Uterus (tissue), 4 donors: ENCODE results near the gene DRC7. TPM values are rescaled to one million over a fixed set of nuclear protein-coding genes. Genes with fewer than 3 reads are reported as not detected.

Experiments
- DNase-seq, 2 donors: peaks; one replicate each; pipeline ENCODE4 v3.0.0-alpha.2; 2019 to 2020
- H3K27ac ChIP-seq, 2 donors: fragments of 200-600 bp; sonication (generic); 1 replicate in 1 of 2; 2 replicates in 1 of 2; pipeline ENCODE4 v1.5.1; 2016 to 2018
- H3K27me3 ChIP-seq, 2 donors: fragments of 200-600 bp; sonication (generic); one replicate each; pipeline ENCODE4 v1.5.1; 2018 to 2019; ENCODE audit warnings: control low read depth in 1 of 2
- H3K36me3 ChIP-seq, 2 donors: fragments of 200-600 bp; sonication (generic); one replicate each; pipeline ENCODE4 v1.5.1; 2019; ENCODE audit warnings: control low read depth in 1 of 2
- H3K4me1 ChIP-seq, 2 donors: fragments of 200-600 bp; sonication (generic); one replicate each; pipeline ENCODE4 v1.5.1; 2018 to 2019; ENCODE audit warnings: control low read depth in 1 of 2
- H3K4me3 ChIP-seq, 2 donors: fragments of 200-600 bp; sonication (generic); 1 replicate in 1 of 2; 2 replicates in 1 of 2; pipeline ENCODE4 v1.5.1; 2018 to 2019; ENCODE audit warnings: mild to moderate bottlenecking in 1 of 2
- H3K9me3 ChIP-seq, 2 donors: fragments of 200-600 bp; sonication (generic); one replicate each; pipeline ENCODE4 v1.5.1; 2019; ENCODE audit warnings: control low read depth in 1 of 2
- CTCF ChIP-seq, 4 experiments: fragments of 200-600 bp in 2 of 4; fragments of 450-650 bp in 2 of 4; sonication (generic) in 2 of 4; IDR thresholded peaks; one replicate each; pipeline ENCODE4 v1.5.1; 2016 to 2019; ENCODE audit warnings: antibody characterized with exemption in 4 of 4, mild to moderate bottlenecking in 2 of 4, moderate library complexity in 1 of 4
- POLR2A ChIP-seq, 2 donors: fragments of 450-650 bp; IDR thresholded peaks; one replicate each; pipeline ENCODE4 v1.6.1; 2016; ENCODE audit warnings: antibody characterized with exemption in 2 of 2, mild to moderate bottlenecking in 1 of 2, moderate library complexity in 1 of 2
- intact Hi-C: fragments of 100-400 bp; cut with DNase I; formaldehyde crosslinking; loops from one replicate; pipeline ENCODE4 v1.15.1; 2023; ENCODE audit warnings: low total_unique reads
- total RNA-seq, 4 donors: library from RNA; depleted of rRNA in 3 of 4; stranded (reverse); fragments of >200 nt in 3 of 4; gene quantifications; one replicate each; pipeline versions ENCODE4 v1.1.0 to v1.2.4, GENCODE V29; 2014 to 2023
- donor health status: DM: yes; HTN: yes; CAD: no.

DRC7 gene
- total RNA-seq, 4 donors from 2014 or later: 0.18 to 5.4 TPM; not detected in 2

- Histone ChIP-seq H3K9me3 (no peaks in the 10 kb centered on the region), H3K36me3 (no peaks in the 10 kb centered on the region), H3K4me1 (no peaks in the 10 kb centered on the region), H3K4me3 (no peak overlapping the region), H3K27me3 (no peaks in the 10 kb centered on the region), H3K27ac (no peak overlapping the region)
- intact Hi-C loops: no loop called here
- no peak for DNase-seq
- no peak for TF ChIP-seq POLR2A (IDR thresholded peaks at IDR 0.05)
- no peak for TF ChIP-seq CTCF (IDR thresholded peaks at IDR 0.05)
These were observed 10.7 kb upstream of the DRC7 start for GRCh38 chr16:57683636-57684545.

GRCh38 chr16:57684626-57685358 is 9.8 kb upstream of the DRC7 start:
- TF ChIP-seq POLR2A (IDR thresholded peaks at IDR 0.05): no peak
- Histone ChIP-seq H3K4me1 (no peaks in the 10 kb centered on the region), H3K36me3 (no peaks in the 10 kb centered on the region), H3K27ac (no peak overlapping the region), H3K4me3 (no peak overlapping the region), H3K27me3 (no peaks in the 10 kb centered on the region), H3K9me3 (no peaks in the 10 kb centered on the region)
- DNase-seq: no peak
- intact Hi-C loops: no loop called here

- Histone ChIP-seq H3K36me3 (no peaks in the 10 kb centered on the region), H3K4me1 (no peaks in the 10 kb centered on the region), H3K27me3 (no peaks in the 10 kb centered on the region), H3K27ac (no peak overlapping the region), H3K4me3 (no peak overlapping the region), H3K9me3 (no peaks in the 10 kb centered on the region)
- no peak for DNase-seq
- intact Hi-C loops: no loop called here
- TF ChIP-seq POLR2A (IDR thresholded peaks at IDR 0.05) (no peak), CTCF (IDR thresholded peaks at IDR 0.05) (no peak)
These were observed 9.0 kb upstream of the DRC7 start for GRCh38 chr16:57685633-57686032.

GRCh38 chr16:57686577-57686976 is 8.0 kb upstream of the DRC7 start:
- Histone ChIP-seq H3K36me3 (no peaks in the 10 kb centered on the region), H3K4me3 (no peak overlapping the region), H3K27ac (no peak overlapping the region), H3K27me3 (no peaks in the 10 kb centered on the region), H3K9me3 (no peaks in the 10 kb centered on the region), H3K4me1 (no peaks in the 10 kb centered on the region)
- no peak for DNase-seq
- no peak for TF ChIP-seq CTCF (IDR thresholded peaks at IDR 0.05)
- TF ChIP-seq POLR2A (IDR thresholded peaks at IDR 0.05): no peak
- intact Hi-C loops: no loop called here

GRCh38 chr16:57687363-57687929 is 7.2 kb upstream of the DRC7 start:
- peak in 1 of 2 donors; percentile 5 for DNase-seq
- Histone ChIP-seq H3K9me3 (no peaks in the 10 kb centered on the region), H3K27ac (no peak overlapping the region), H3K36me3 (no peaks in the 10 kb centered on the region), H3K4me3 (no peak overlapping the region), H3K27me3 (no peaks in the 10 kb centered on the region), H3K4me1 (no peaks in the 10 kb centered on the region)
- TF ChIP-seq CTCF (IDR thresholded peaks at IDR 0.05): no peak
- no peak for TF ChIP-seq POLR2A (IDR thresholded peaks at IDR 0.05)
- intact Hi-C loops: no loop called here
